GM12864 (cell line): ENCODE measurements around the gene GMPR.

Experiments used
- DNase-seq: peaks from one replicate; pipeline ENCODE4 v3.0.0-alpha.2; 2011; ENCODE audit warnings: low read depth
- H3K4me3 ChIP-seq: 2 replicates; pipeline ENCODE4 v1.5.1; 2011; ENCODE audit warnings: mild to moderate bottlenecking, low read depth, low read length, control low read depth
- TF ChIP-seq, protein P1 (sequence below): IDR thresholded peaks from 2 replicates; pipeline ENCODE4 v1.5.1; 2011; ENCODE audit warnings: low read depth, mild to moderate bottlenecking, moderate library complexity, low read length, control low read depth, inconsistent platforms; ENCODE audit errors: missing control alignments

Gene GMPR

DNA sequence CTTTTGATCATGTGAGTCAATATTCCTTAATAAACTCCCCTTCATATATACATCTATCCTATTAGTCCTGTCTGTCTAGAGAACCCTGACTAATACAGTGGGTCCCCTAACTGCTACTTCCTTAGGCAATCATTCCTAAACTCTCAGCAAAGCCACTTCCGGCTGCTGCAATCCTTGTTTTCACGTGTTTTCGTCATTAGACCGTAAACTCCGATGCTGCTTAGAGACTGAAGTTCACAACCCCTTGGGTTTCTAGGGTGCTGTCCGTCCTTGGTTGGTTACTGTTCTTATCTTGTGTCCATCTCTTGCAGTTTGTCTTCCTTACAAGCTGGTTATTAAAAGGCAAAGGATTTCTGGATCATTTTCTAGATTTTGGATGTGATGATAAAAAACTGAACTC, 106.4 kb downstream of the GMPR start:
- no peak overlapping the region for H3K4me3 ChIP-seq
- TF ChIP-seq, protein P1, sequence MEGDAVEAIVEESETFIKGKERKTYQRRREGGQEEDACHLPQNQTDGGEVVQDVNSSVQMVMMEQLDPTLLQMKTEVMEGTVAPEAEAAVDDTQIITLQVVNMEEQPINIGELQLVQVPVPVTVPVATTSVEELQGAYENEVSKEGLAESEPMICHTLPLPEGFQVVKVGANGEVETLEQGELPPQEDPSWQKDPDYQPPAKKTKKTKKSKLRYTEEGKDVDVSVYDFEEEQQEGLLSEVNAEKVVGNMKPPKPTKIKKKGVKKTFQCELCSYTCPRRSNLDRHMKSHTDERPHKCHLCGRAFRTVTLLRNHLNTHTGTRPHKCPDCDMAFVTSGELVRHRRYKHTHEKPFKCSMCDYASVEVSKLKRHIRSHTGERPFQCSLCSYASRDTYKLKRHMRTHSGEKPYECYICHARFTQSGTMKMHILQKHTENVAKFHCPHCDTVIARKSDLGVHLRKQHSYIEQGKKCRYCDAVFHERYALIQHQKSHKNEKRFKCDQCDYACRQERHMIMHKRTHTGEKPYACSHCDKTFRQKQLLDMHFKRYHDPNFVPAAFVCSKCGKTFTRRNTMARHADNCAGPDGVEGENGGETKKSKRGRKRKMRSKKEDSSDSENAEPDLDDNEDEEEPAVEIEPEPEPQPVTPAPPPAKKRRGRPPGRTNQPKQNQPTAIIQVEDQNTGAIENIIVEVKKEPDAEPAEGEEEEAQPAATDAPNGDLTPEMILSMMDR = no peak
- DNase-seq = no peak
